Loucy (cell line): ENCODE results near the gene KATNIP.

ENCODE experiments used
- H2AFZ ChIP-seq: fragments of 200-600 bp; sonication (generic); 2 replicates; pipeline ENCODE4 v1.6.0; 2016; ENCODE audit warnings: antibody characterized with exemption, mild to moderate bottlenecking, low read length, moderate library complexity
- H3F3A ChIP-seq: fragments of 200-600 bp; 2 replicates; pipeline ENCODE4 v1.6.0; 2016; ENCODE audit warnings: antibody characterized with exemption, low read depth, mild to moderate bottlenecking
- H3K27me3 ChIP-seq: fragments of 200-600 bp; sonication (generic); 2 replicates; pipeline ENCODE4 v1.6.1; 2014; ENCODE audit warnings: low read length, mild to moderate bottlenecking; ENCODE audit not compliant: insufficient read depth, poor library complexity, severe bottlenecking
- H3K36me3 ChIP-seq: fragments of 200-600 bp; sonication (generic); 2 replicates; pipeline ENCODE4 v1.6.1; 2016; ENCODE audit warnings: low read length; ENCODE audit not compliant: insufficient read depth
- H3K4me1 ChIP-seq: fragments of 200-600 bp; sonication (generic); 2 replicates; pipeline ENCODE4 v1.5.1; 2014; ENCODE audit warnings: low read length, mild to moderate bottlenecking; ENCODE audit not compliant: insufficient read depth, poor library complexity, severe bottlenecking
- H3K4me2 ChIP-seq: fragments of 200-600 bp; sonication (generic); 2 replicates; pipeline ENCODE4 v1.6.0; 2014; ENCODE audit warnings: antibody characterized with exemption, low read length, low read depth, mild to moderate bottlenecking; ENCODE audit not compliant: poor library complexity, severe bottlenecking
- H3K4me3 ChIP-seq: fragments of 200-600 bp; sonication (generic); 2 replicates; pipeline ENCODE4 v1.5.1; 2014; ENCODE audit warnings: low read length, mild to moderate bottlenecking, mixed read lengths; ENCODE audit not compliant: poor library complexity, severe bottlenecking
- H3K79me2 ChIP-seq: fragments of 200-600 bp; sonication (generic); 2 replicates; pipeline ENCODE4 v1.6.1; 2014; ENCODE audit warnings: low read length; ENCODE audit not compliant: insufficient read depth
- H3K9ac ChIP-seq: fragments of 200-600 bp; sonication (generic); 2 replicates; pipeline ENCODE4 v1.6.0; 2014; ENCODE audit warnings: mild to moderate bottlenecking, low read depth, low read length, moderate library complexity; ENCODE audit not compliant: poor library complexity, severe bottlenecking
- H3K9me2 ChIP-seq: fragments of 200-600 bp; sonication (generic); replicated peaks from 2 replicates; pipeline ENCODE4 v1.6.1; 2016; ENCODE audit warnings: low read depth, low read length, mixed read lengths
- H3K9me3 ChIP-seq: fragments of 200-600 bp; sonication (generic); 2 replicates; pipeline ENCODE4 v1.6.1; 2014; ENCODE audit warnings: mild to moderate bottlenecking, antibody characterized with exemption, low read length, low read depth; ENCODE audit not compliant: insufficient read depth
- H4K20me1 ChIP-seq: fragments of 200-600 bp; sonication (generic); 2 replicates; pipeline ENCODE4 v1.6.0; 2014; ENCODE audit warnings: antibody characterized with exemption, low read length, mild to moderate bottlenecking; ENCODE audit not compliant: insufficient read depth, poor library complexity, severe bottlenecking
- EZH2phosphoT487 ChIP-seq: fragments of 200-600 bp; IDR thresholded peaks from 2 replicates; pipeline ENCODE4 v1.6.1; 2018; ENCODE audit warnings: antibody characterized with exemption, mild to moderate bottlenecking, moderate library complexity, borderline replicate concordance
- TF ChIP-seq, protein P1 (sequence below): fragments of 200-600 bp; sonication (generic); conservative IDR thresholded peaks from 2 replicates; pipeline ENCODE4 v1.5.1; 2014; ENCODE audit warnings: mild to moderate bottlenecking, antibody characterized with exemption, low read length

Gene KATNIP

DNA sequence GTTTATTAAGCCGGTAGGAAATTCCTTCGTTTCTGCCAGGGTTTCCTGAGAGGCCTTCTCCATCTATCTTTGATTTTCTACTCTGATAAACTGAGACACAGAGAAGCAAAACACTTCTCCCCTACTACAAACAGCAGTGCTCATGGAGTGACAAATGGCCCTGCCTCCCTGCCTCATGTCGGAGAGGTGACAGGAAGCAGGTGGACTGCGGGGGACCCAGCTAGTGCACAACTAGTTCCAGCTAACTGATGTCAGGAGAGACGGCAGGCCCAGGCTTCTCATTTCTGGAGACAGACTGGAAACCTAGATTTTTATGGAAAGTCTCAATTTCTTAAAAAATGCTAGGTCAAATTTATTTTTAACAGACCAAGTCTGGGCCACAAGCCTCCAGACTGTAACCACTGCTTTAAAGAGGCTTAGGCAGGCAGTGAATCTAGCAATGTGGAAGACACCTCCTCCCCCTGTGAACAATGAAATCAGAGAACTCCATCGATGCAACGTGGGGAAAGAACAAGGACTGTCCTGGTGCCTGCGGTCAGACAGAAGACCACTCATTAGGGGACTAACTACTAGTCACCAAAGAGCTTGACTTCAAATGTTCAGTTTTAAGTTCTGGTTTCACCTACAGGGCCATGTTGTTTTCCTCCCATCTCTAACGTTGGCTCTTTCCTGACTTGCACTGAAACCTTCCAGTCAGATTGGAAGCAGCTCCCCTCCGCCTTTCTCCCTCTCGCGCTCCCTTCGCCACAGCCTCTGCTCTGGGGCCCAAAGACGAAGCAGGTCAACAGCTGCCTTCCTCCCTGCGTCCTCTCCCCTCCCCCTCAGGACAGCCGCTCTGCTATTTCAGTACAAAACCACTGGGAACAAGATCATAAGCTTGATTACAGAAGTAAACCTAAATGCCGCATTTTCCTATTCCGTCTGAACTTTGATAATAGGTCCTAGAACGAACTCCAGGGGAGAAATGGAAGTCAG is 17.8 kb upstream of the KATNIP start:
- H3K4me1 ChIP-seq, result no peaks in the 10 kb centered on the region

DNA sequence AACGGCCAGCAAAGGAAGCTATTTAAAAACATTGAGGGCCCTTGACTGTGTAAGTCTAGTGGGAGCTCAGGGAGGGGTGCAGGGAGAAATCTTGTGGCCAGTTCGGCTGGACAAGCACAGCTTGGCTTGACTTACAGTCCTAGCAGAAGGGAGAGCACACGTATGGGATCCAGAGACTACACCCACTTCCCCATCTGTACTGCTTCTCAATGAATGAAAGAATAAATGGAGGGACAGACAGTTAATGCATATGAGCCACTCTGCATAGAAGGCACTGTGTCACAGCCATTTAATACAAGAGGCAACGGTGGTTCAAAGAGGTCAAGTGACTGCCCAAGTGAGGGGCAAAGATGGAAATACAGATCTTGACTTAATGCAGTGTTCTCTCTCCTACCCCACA is 15.7 kb upstream of the KATNIP start:
- Histone ChIP-seq H3K36me3 (peaks cover 77% of the 10 kb centered on the region; the same call in 1 of the 2 replicates), H3K4me2 (no peak overlapping the region), H3F3A (no peaks in the 10 kb centered on the region), H3K4me1 (peaks cover 2% of the 10 kb centered on the region), H2AFZ (no peak overlapping the region), H3K9me3 (no peaks in the 10 kb centered on the region), H3K27me3 (no peaks in the 10 kb centered on the region), H4K20me1 (no peaks in the 10 kb centered on the region), H3K9me2 (no peaks in the 10 kb centered on the region), H3K9ac (no peak overlapping the region), H3K4me3 (no peak overlapping the region), H3K79me2 (no peaks in the 10 kb centered on the region)
- TF ChIP-seq EZH2phosphoT487, result no peak
- TF ChIP-seq, protein P1, sequence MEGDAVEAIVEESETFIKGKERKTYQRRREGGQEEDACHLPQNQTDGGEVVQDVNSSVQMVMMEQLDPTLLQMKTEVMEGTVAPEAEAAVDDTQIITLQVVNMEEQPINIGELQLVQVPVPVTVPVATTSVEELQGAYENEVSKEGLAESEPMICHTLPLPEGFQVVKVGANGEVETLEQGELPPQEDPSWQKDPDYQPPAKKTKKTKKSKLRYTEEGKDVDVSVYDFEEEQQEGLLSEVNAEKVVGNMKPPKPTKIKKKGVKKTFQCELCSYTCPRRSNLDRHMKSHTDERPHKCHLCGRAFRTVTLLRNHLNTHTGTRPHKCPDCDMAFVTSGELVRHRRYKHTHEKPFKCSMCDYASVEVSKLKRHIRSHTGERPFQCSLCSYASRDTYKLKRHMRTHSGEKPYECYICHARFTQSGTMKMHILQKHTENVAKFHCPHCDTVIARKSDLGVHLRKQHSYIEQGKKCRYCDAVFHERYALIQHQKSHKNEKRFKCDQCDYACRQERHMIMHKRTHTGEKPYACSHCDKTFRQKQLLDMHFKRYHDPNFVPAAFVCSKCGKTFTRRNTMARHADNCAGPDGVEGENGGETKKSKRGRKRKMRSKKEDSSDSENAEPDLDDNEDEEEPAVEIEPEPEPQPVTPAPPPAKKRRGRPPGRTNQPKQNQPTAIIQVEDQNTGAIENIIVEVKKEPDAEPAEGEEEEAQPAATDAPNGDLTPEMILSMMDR, result no peak

More for the DNA sequence above, 17.8 kb upstream of the KATNIP start:
- TF ChIP-seq, protein P1, result no peak
- no peak for TF ChIP-seq EZH2phosphoT487
- Histone ChIP-seq H3K79me2 (no peaks in the 10 kb centered on the region), H4K20me1 (no peaks in the 10 kb centered on the region), H3F3A (no peaks in the 10 kb centered on the region), H3K9me2 (no peaks in the 10 kb centered on the region), H2AFZ (no peak overlapping the region), H3K4me2 (no peak overlapping the region), H3K9me3 (no peaks in the 10 kb centered on the region), H3K27me3 (no peaks in the 10 kb centered on the region), H3K36me3 (peaks cover 83% of the 10 kb centered on the region; the same call in 1 of the 2 replicates), H3K4me3 (no peak overlapping the region), H3K9ac (no peak overlapping the region)

DNA sequence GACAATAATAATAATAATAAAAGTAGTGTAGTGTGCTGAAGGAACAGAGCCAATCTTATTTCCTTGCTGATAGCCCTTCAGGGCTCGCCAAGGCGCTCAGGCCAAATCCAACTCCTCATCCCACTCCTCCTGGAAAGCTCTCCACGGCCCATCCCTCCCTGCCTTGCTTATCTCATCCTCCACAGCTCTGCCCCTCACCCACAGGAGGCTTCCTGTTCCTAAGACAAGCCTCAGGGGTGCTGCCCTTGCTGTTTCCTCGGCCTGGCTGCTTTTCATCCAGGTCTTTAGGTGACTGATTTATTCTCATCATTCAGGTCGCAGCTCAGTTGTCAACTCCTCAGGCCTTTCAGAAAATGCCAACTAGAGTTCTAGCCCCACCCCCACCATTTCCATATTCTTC is 11.4 kb upstream of the KATNIP start:
- H3K9me3 ChIP-seq, result no peaks in the 10 kb centered on the region
- H3K79me2 ChIP-seq, result no peaks in the 10 kb centered on the region
- no peak overlapping the region for H3K4me2 ChIP-seq
- H4K20me1 ChIP-seq, result no peaks in the 10 kb centered on the region
- H3K36me3 ChIP-seq, result peaks cover 80% of the 10 kb centered on the region; the same call in 1 of the 2 replicates
- no peaks in the 10 kb centered on the region for H3F3A ChIP-seq
- H3K4me3 ChIP-seq, result no peak overlapping the region
- peaks cover 7% of the 10 kb centered on the region for H3K4me1 ChIP-seq
- TF ChIP-seq EZH2phosphoT487, result no peak
- TF ChIP-seq, protein P1, result no peak
- H3K27me3 ChIP-seq, result no peaks in the 10 kb centered on the region
- no peak overlapping the region for H2AFZ ChIP-seq
- H3K9me2 ChIP-seq, result no peaks in the 10 kb centered on the region
- H3K9ac ChIP-seq, result no peak overlapping the region
